ENCODE results near the gene PAPOLB. TPM values are rescaled to one million over a fixed set of nuclear protein-coding genes. Genes with fewer than 3 reads are reported as not detected.

PAPOLB gene
- total RNA-seq, 4 donors from 2014 or later, result 0.10 TPM; not detected in 3

- H3K9me3 ChIP-seq, result no peaks in the 10 kb centered on the region
- no peak for ATAC-seq
- no peaks in the 10 kb centered on the region for H3K4me1 ChIP-seq
- no peak overlapping the region for H3K4me3 ChIP-seq
- H3K27me3 ChIP-seq, result peaks cover 0 to 1% (median under 1%) of the 10 kb centered on the region in 3 donors
- intact Hi-C loops (cut with DNase I; ENCODE audit: low total_unique reads), result no loop called here
- in situ Hi-C loops (cut with MboI; ENCODE audit: low sequenced_read_pairs in 4 of 4), result no loop called here
- TF ChIP-seq, protein P1, sequence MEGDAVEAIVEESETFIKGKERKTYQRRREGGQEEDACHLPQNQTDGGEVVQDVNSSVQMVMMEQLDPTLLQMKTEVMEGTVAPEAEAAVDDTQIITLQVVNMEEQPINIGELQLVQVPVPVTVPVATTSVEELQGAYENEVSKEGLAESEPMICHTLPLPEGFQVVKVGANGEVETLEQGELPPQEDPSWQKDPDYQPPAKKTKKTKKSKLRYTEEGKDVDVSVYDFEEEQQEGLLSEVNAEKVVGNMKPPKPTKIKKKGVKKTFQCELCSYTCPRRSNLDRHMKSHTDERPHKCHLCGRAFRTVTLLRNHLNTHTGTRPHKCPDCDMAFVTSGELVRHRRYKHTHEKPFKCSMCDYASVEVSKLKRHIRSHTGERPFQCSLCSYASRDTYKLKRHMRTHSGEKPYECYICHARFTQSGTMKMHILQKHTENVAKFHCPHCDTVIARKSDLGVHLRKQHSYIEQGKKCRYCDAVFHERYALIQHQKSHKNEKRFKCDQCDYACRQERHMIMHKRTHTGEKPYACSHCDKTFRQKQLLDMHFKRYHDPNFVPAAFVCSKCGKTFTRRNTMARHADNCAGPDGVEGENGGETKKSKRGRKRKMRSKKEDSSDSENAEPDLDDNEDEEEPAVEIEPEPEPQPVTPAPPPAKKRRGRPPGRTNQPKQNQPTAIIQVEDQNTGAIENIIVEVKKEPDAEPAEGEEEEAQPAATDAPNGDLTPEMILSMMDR (IDR thresholded peaks at IDR 0.05 in 4 of 5, conservative IDR thresholded peaks at IDR 0.05 in 1 of 5), result no peak
- no peak for TF ChIP-seq POLR2A (IDR thresholded peaks at IDR 0.05)
- no peaks in the 10 kb centered on the region for H3K36me3 ChIP-seq
- no peak overlapping the region for H3K27ac ChIP-seq
- no peak for DNase-seq
Observed at GRCh38 chr7:4856336-4857057, 5.3 kb downstream of the PAPOLB start.

DNA sequence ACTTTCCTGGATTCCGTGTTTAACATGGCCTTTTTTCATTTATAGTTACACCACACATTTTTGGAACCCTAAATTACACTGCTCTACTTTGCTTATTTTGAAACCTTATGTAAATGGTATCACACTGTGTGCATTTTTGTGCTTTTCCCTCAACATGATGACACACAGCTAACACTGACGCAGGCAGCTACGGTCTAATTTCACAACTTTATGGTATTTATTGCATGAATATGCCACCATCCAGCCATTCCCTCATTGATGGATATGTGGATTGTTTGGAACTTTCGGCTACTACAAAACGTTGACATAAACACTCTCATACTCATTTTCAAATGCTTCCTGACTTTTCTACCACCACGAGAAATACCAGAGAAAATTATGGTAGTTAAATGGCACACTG, 6.9 kb downstream of the PAPOLB start:
- DNase-seq, result no peak
- Histone ChIP-seq H3K4me1 (no peaks in the 10 kb centered on the region), H3K27ac (no peak overlapping the region), H3K9me3 (no peaks in the 10 kb centered on the region), H3K27me3 (no peaks in the 10 kb centered on the region), H3K36me3 (no peaks in the 10 kb centered on the region), H3K4me3 (no peak overlapping the region)
- in situ Hi-C loops (cut with MboI; ENCODE audit: low sequenced_read_pairs in 4 of 4) (no loop called here), intact Hi-C loops (cut with DNase I; ENCODE audit: low total_unique reads) (no loop called here)
- TF ChIP-seq POLR2A (IDR thresholded peaks at IDR 0.05), result no peak
- TF ChIP-seq, protein P1 (IDR thresholded peaks at IDR 0.05 in 4 of 5, conservative IDR thresholded peaks at IDR 0.05 in 1 of 5), result no peak
- ATAC-seq, result no peak

- in situ Hi-C loops (cut with MboI; ENCODE audit: low sequenced_read_pairs in 4 of 4) (no loop called here), intact Hi-C loops (cut with DNase I; ENCODE audit: low total_unique reads) (no loop called here)
- H3K4me1 ChIP-seq, result no peaks in the 10 kb centered on the region
- no peaks in the 10 kb centered on the region for H3K9me3 ChIP-seq
- no peak overlapping the region for H3K27ac ChIP-seq
- no peaks in the 10 kb centered on the region for H3K27me3 ChIP-seq
- TF ChIP-seq, protein P1 (IDR thresholded peaks at IDR 0.05 in 4 of 5, conservative IDR thresholded peaks at IDR 0.05 in 1 of 5), result no peak
- TF ChIP-seq POLR2A (IDR thresholded peaks at IDR 0.05), result no peak
- ATAC-seq (no peak), DNase-seq (no peak)
- no peaks in the 10 kb centered on the region for H3K36me3 ChIP-seq
- H3K4me3 ChIP-seq, result no peak overlapping the region
Observed at GRCh38 chr7:4851459-4852422, 10.1 kb downstream of the PAPOLB start.

- Histone ChIP-seq H3K36me3 (no peaks in the 10 kb centered on the region), H3K27me3 (no peaks in the 10 kb centered on the region), H3K4me3 (no peak overlapping the region), H3K27ac (no peak overlapping the region), H3K9me3 (no peaks in the 10 kb centered on the region), H3K4me1 (no peaks in the 10 kb centered on the region)
- intact Hi-C loops (cut with DNase I; ENCODE audit: low total_unique reads) (no loop called here), in situ Hi-C loops (cut with MboI; ENCODE audit: low sequenced_read_pairs in 4 of 4) (no loop called here)
- ATAC-seq, result no peak
- no peak for TF ChIP-seq POLR2A (IDR thresholded peaks at IDR 0.05)
- TF ChIP-seq, protein P1 (IDR thresholded peaks at IDR 0.05 in 4 of 5, conservative IDR thresholded peaks at IDR 0.05 in 1 of 5), result no peak
- no peak for DNase-seq
Observed at GRCh38 chr7:4850262-4850795, 11.5 kb downstream of the PAPOLB start.
